ENCODE results near the gene ARHGAP32.
"Not testable (repeated sequence)": the region's sequence is repeated elsewhere in the genome, so short reads cannot be mapped to it uniquely, and the experiment has no call there.

ARHGAP32 gene

GRCh38 chr11:129018126-129018525 is 174.0 kb downstream of the ARHGAP32 start:
- DNase-seq, result no peak

DNA sequence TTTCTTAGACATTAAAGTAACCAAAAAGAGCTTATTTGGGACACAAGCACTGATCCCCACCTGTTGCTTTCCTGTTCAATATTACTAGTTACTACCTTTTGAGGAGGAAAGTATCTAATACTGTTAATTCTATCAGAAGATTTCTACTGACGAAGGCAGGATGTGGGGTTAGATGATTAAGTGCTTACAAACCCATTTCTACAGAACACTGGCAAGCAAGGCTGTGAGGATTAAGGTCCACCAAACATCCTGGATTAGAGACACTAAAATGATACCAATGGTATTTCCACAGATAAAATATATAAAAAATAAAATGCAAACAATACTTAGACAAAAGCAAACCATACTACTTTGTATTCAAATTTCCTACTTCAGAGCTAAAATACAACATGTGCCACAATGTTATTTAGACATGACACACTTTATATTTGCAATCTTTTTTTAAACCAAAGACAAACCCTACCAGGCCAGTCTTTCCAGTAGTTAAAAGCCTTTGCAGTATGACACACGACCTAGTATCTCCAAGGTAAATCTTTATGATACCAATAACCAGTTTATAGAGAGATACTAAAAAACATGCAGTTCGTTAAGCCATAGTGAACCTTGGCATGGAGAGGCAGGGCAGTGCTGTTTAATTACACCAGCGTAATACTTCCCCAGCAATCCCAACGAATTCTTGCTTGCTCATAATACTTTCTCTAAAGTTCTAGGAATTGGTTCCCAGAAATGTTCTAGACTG is 178.2 kb downstream of the ARHGAP32 start:
- no peak for DNase-seq

DNA sequence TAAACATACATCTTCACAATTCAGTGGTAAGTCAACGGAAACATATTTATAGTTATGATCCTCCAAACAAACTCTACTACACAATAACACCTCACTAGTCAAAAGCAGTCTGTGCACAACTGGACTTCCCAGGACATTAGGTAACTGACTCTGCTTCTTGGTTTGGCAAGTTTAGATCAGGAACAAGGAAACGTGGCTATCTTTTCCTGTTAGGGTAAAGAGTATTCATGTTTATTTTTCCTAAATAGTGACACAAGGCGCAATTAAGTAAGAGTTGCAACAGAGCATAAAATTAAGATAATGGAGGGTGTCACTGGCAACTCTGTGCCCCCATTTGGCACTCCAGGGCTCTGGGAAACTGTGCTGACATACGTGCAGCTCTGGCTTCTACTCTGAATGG is 179.2 kb downstream of the ARHGAP32 start:
- no peak for DNase-seq

DNA sequence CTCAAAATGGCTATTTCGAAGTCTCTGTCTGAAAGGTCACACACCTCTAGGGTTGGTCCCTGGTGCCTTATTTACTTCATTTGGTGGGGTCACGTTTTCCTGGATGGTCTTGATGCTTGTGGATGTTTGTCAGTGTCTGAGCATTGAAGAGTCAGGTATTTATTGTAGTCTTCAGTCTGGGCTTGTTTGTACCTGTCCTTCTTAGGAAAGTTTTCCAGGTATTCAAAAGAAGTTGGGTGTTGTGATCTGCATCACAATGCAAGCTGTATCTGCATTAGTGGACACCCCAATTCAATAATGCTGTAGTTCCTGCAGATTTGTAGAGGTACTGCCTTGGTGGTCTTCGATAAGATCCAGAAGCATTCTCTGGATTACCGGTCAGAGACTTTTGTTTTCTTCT is 186.0 kb downstream of the ARHGAP32 start:
- DNase-seq, result no peak

- DNase-seq, result not testable (repeated sequence)
Observed at GRCh38 chr11:128999165-128999564, 193.0 kb downstream of the ARHGAP32 start.

DNA sequence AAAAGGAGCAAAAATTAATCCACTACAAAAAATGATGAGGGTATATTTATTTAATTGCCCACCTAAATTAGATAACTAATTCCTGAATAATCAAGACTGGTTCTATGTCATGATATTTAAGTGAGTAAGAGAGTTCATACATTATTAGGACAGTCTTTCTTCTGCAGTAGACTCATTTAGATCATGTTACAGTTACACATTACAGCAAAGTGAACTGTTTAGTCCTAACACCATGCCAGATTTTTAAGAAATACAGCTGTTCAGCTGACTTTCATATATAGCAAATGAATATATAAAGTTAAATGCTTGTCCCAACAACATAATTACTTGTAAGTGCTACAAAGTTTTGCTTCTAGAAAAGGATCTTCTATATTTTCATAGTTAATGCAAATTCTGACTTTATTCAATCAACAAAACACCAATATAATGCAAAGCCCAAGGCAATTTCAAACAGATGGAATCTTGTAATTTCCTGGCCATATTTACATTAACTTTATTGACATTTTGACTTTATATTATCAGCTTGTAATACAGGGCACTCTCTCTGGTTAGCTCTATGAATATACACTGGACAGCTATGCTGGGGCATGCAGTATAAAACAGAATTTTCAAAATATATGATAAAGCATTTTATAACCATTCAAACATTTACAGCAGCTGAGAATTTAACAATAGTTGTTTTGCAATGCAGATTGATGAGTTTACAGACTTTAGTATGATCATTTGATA is 203.7 kb downstream of the ARHGAP32 start:
- no peak for DNase-seq

GRCh38 chr11:128985880-128986279 is 206.2 kb downstream of the ARHGAP32 start:
- no peak for DNase-seq

DNA sequence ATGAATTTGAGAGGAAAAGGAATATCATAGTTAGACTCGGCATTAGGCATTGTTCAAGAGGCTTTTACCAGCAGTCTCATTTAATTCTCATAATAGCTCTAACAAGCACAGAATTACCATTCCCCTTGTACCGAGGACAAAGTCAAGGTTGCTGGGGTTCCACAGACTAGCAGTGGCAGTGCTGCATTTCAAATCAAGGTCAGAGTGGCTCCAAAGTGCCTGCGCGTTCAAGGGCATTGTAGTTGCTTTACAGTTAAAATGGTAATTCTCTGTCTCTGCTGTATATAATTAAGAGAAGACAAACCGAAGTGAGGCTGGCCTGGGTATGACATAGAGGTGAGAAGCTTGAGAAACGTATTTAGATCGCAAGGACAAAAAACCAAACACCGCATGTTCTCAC is 209.1 kb downstream of the ARHGAP32 start:
- no peak for DNase-seq

GRCh38 chr11:128981254-128981653 is 210.9 kb downstream of the ARHGAP32 start:
- DNase-seq, result no peak

DNA sequence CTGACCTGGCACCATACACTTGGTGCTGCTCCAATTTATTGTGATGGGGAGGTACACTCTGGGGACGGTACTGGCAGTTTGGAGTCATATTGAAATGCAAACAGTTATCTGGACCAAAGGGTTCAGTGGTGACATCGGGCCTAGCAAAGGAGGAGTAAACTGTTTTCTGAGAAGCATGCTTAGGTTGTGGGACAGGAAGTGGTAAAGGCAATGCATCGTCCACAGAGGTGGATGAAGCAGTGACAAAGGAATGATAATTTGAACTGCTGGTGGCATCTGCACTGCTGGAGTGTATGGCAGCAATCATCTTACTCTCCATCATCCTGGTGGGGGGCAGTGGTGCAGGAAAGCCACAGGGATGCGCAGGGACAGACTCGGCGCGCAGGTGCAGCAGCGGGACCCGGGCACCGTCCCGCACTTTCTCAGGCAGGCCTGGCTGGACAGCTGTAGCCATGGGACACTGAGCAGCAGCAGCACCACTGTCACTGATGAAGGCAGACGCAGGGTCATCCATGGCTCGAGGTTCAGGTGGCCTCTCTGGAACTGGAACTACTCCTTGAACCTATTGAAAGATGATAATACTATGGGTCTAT is 221.4 kb downstream of the ARHGAP32 start:
- DNase-seq, result no peak

- no peak for DNase-seq
Observed at GRCh38 chr11:128968916-128969315, 223.2 kb downstream of the ARHGAP32 start.

DNA sequence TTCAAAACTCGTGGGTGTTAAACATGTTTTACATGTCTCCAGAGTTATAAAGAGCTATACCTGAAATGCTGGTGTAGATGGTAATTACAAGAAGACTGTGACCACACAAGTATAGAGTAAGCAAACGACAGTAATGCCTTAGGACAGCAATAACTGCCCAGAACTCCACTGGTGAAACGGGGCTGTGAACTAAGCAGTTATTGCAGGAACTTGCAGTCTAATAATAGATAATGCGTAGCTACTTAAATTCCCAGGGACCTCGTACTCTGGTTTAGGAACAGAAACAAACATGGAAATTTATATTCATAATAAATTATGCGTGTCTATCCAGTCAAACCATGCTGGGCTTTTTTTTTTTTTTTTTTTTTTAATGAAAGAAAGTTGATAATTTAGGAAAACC is 224.5 kb downstream of the ARHGAP32 start:
- no peak for DNase-seq

- no peak for DNase-seq
Observed at GRCh38 chr11:128965485-128965884, 226.6 kb downstream of the ARHGAP32 start.

DNA sequence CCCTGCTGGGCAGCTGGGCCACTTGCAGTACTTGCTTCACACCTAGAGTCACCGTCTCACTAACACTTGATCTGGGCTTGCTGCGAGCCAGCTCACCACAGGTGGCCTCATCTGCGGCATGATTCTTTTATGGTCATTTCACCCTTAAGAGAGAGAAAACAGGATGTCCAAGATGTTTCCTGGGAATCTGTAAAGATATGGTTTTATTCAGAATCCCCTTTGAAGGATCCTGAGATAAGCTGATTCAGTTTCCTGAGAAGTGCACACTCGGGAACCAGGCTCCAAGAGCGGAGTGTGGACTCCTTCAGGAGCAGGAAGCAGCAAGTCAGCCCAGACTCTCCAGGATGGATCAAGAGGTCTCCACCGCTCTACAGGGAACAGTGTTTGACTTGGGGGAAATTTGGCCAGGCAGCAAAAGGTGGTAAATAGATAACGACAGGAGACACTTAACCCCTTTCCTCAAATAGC is 227.6 kb downstream of the ARHGAP32 start:
- no peak for DNase-seq

DNA sequence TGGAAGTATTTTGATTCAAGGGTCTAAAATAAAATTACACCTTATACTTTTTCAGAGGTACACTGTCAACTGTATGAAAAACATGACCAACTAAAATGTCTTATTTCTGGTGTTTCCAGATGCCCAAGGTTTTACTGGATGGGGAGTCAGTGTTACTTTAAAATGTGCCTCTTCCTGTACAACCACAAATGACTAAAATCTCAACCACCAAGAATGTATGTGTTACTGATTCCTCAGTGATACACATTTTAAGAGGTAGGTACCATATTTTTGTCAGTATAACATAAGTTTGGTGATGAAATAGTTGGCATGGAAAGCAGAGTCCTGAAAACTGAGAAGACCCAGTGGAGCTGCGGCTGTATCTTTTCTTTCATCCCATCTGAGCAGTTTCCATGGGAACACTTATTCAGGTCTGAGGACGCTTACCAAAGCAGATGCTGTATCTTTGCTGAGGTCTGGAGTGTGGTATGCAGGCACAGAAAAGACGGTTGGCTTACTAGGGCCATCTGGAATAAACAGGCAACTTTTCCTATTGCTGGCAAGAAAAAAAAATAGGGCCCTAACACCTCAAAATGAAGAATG is 228.3 kb downstream of the ARHGAP32 start:
- DNase-seq, result no peak

GRCh38 chr11:128962896-128963295 is 229.2 kb downstream of the ARHGAP32 start:
- no peak for DNase-seq

DNA sequence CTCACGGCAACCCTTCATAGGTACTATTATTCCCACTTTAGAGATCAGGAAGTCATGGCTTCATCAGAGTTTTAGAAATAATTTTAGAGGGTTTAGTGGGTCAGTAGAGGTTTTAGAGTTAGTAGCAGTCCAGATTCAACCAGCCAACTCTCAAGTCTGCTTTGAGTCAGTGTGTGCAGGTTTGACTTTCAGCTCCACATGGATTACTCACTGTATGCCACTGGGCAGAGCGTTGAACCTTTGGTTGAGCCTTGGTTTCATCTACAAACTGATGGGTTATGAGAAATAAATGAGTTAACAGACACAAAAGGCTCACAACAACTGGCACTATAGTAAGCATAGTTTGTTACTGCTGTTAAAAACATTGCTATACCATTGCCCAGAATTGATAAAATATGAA is 230.5 kb downstream of the ARHGAP32 start:
- DNase-seq, result no peak

DNA sequence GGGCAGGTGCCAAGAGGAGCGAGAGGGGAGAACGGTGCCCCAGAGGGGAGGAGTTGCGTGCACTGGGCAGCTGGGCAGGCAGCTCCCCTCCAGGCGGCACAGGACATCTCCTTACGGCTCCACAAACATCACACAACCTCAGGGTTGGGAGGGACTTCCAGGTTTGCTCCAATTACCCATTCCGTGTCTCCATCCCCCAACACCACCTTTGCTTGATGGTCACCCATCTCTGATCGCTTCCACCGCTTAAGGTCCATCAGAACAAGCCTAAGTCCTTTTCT is 235.0 kb downstream of the ARHGAP32 start:
- no peak for DNase-seq

DNA sequence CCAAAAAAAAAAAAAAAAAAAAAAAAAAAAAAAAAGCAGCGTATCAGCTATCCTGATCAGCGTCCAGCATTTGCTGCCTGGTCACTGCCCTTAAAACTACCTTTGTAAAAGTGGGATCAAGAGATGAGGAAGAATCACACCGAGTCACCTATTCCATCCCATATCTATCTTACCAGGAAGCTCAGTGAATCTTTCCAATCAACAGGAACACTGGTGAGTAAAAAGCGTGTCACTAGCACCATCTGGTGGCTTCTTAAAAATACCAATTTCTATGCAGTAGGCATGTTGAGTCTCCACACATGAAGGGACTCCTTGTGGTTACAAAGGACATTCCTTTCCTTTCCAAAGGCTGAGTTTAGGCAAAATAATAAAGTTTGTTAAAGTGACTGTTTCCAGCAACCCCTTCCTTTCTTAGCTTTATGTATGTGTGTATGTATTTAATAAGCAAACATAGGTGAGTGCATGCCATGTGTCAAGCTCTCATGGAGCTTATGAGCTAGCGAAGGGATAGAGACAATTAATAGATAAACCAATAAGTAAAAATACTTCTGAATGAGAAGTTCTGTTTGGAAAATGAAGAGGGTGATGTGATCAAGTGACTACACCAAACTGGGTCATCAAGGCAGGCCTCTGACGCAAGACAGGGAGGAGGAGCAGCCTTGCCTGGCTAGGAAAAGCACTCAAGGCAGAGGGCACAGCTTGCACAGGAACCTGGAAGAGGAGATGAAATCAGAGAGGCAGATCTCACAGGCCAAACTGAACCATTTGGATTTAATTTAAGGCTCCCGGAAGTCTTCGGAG is 235.5 kb downstream of the ARHGAP32 start:
- no peak for DNase-seq

DNA sequence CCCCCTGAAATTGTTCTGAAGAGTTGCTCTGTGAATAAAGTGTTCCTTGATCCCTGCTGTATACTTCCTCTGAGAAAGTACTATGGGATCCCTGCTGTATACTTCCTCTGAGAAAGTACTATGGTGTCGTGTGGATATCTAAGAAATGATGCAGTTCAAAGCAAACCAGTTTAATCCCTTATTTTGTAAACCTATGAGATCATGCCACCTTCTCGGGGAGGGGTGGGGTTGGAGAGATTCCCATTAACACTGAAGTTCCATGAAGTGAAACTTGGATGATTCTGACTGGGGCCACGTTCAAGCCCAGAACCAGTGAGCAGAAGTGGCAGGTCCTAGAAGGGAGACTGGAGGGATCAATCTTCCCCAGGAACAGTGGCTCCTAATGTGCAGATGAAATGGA is 236.5 kb downstream of the ARHGAP32 start:
- DNase-seq, result no peak

- no peak for DNase-seq
Observed at GRCh38 chr11:128953151-128953550, 239.0 kb downstream of the ARHGAP32 start.

DNA sequence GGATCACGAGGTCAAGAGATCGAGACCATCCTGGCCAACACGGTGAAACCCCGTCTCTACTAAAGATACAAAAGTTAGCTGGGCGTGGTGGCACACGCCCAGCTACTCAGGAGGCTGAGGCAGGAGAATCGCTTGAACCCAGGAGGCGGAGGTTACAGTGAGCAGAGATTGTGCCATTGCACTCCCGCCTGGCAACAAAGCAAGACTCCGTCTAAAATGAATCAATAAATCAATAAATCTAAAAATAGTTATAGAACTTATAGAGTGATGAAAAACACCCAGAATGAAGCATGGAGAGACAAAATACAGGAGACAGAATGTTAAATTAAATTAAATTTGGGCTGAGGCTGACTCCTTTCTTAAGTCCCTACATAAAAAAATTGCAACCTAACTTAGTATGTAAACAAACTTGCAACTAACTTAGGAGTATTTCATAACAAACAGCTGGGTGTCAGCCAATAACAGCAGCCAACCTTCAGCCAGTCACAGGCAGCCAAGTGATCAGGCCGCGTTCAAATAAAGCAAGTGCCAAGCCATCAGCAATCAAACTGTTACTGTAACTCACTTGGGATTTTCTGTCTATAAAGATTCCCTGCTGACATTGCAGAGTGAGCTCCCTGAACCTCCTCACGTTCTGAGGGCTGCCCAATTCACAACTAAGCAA is 242.2 kb downstream of the ARHGAP32 start:
- no peak for DNase-seq

DNA sequence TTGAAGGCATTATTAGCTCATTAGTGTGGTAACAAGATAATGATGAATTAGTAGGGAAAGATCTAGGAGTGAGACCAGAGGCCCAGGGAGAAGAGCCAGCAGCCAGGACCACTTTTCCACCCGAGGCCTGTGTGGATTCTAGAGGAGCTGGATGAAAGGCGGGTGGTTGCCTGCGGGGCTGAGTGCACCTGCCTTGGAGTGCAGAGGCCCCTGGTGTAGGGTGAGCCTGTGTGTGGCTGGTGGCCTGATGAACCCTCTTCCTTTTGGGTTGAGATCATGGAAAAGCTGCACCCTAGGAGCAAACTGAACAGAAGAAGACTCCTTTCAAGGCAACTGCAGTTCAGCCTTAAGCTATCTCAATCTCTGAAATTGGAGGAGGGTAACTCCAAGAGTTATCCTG is 243.5 kb downstream of the ARHGAP32 start:
- no peak for DNase-seq

Measured in NK-92 treated with Interleukin-12 subunit alpha and Interleukin-12 subunit beta, amount 100 ng/mL, for 24 hours (cell line).